Cerebellar cortex (tissue), 1 donor: Measurements from ENCODE around the gene ARHGAP33.

Source experiments
- DNase-seq: peaks from one replicate; pipeline ENCODE4 v3.0.0-alpha.2; 2015; ENCODE audit warnings: low spot score

ARHGAP33 gene

DNA sequence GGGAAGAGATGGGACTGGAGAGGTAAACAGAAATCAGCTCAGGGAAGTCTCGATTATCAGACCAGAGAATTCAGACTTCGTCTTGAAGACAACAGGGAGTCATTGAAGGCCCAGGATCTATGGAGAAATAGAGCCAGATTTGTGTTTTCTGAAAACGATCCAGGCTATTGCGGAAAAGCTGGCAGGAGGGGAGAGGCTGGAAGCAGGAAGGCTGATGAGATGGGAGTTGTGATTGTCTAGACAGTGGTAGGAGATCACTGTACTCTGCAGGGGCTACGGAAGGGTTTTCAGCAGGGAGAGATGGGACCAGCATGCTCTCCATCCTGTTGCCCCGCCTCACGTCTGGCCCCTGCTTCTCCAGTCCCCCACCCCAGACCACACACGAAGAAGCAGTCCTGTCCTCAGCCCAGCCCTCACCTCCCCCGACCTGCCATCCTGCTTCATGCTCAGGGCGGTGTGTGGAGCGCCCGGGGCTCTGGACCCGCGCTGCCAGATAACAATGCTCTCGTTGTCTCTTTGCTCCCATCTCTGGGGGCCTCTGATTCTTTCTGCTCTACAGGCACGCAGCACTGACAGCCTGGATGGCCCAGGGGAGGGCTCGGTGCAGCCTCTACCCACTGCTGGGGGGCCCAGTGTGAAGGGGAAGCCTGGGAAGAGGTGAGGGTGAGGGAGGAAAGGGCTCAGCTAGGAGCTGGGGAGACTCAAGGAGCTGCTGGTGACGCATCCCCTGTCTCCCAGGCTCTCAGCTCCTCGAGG lies 1.9 kb downstream of the ARHGAP33 start:
- DNase-seq = no peak

DNA sequence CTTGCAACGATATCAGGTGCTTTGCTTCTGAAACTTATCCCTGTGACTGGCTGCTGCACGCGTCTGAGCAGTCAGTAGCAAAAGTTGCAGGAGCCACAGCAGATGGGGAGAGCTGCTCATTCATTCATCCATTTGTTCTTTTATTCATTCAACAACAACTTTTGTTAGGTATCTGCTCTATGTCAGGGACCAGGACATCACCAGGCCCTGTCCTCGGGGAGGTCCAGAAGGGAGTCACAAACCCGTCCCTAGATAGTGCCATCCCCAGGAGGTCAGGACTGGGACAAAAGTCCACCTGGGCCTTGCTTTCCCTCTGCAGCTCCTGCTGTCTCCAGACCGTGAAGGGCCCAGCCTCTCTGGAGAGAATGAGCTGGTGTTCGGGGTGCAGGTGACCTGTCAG lies 2.6 kb downstream of the ARHGAP33 start:
- no peak for DNase-seq

DNA sequence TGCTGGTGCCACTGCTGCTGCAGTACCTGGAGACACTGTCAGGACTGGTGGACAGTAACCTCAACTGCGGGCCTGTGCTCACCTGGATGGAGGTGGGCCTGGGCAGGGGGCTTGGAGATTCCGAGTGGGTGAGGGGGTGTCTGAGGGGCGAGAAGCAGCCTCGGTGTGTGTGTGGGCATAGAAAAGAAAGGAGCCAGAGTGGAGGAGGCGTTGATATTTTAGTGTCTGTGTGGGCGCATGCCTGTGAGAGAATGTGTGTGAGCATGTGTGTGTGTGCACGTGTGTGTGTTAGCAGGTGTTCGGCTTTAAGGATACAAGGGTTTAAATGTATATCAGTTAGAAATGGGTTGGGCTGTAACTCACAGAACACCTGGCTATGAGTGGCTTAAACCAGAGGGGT lies 3.7 kb downstream of the ARHGAP33 start:
- no peak for DNase-seq

DNA sequence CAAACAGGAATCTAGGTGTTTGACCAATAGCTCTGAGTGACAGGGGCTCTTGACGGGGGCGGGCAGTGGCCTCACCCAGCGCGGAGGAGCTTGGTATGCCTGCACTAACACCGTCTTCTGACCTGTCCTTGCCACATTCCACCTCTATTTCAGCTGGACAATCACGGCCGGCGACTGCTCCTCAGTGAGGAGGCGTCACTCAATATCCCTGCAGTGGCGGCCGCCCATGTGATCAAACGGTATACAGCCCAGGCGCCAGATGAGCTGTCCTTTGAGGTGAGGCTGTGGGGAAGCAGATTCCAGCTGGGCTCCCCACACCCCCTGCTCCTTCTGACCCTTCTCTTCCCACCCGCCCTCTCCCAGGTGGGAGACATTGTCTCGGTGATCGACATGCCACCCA lies 4.7 kb downstream of the ARHGAP33 start:
- DNase-seq = no peak

DNA sequence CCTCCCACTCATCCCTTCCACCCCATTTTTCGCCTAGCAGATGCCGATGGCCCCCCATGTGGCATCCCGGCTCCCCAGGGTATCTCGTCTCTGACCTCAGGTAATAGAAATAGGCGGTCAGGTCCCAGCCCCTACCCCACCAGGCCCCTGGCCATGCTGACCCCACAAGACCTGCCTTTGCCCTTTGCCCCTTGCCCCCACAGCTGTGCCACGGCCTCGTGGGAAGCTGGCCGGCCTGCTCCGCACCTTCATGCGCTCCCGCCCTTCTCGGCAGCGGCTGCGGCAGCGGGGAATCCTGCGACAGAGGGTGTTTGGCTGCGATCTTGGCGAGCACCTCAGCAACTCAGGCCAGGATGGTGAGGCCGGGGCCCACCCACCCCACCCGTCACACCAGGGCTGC lies 5.4 kb downstream of the ARHGAP33 start:
- no peak for DNase-seq

DNA sequence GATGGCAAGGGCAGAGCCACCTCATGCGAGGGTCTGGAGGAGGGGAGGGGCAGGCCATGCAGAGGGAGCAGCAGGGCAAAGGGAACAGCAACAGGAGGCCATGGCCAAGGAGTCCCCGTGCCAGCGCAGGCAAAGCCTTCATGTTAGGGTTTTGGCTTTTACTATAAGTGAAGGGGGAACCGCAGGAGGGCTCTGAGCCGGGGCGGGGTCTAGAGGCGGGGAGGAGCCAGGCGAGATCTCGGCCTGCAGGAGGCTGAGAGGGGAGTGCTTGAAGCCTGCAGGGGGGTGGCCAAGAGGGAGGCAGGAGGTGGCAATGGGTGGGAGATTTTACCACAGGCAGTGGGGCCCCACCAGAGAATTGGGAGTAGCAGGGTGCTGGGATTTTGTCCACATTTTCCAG lies 6.3 kb downstream of the ARHGAP33 start:
- no peak for DNase-seq

DNA sequence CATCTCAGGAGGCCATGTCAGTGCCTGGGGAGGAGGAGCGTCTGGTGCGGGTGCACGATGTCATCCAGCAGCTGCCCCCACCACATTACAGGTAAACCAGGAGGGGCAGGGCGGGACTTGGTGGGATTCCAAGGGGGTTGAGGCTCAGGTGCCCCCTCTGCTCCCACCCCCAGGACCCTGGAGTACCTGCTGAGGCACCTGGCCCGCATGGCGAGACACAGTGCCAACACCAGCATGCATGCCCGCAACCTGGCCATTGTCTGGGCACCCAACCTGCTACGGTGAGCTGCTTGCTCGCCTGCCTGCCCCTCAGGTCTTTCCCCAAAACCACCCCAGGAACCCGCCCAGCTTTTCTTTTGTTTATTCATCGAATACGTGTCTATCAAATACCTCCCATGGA lies 7.2 kb downstream of the ARHGAP33 start:
- DNase-seq = no peak

DNA sequence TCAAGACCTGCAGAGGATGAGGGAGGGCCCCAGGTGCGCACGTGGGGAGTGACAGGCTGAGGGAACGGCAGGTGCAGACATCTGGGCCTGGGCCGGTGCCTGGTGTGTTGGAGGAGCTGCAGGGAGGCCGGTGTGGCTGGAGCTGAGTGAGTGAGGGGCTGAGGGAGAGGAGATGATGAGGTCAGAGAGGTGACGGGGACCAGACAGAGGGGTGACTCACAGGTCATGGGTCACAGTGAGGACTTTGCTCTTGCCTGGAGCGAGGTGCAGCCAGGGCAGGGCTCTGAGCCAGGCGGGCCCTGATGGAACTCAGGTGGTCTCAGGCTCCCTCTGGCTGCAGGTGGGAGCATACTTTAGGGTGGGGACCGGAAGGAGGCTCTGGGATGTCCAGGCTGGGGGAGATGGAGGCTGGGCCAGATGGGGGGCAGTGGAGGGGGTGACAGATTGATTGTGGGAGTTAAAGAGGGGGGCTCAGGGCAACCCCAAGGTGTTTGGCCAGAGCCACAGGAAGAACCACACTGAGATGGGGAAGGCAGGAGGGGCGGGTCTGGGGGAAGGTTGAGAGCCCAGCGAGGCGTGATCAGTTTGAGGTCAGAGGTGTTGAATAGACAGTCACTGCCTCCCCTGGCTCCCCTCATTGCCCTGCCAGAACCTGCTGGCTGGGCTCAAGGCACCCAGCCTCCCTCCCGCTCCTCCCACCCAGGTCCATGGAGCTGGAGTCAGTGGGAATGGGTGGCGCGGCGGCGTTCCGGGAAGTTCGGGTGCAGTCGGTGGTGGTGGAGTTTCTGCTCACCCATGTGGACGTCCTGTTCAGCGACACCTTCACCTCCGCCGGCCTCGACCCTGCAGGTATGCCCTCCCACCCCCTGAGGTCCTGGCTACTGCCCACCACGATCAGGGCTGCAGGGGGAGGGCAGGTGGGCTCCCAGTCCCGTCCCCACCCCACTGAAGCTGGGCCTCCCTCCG lies 8.4 kb downstream of the ARHGAP33 start:
- no peak for DNase-seq

DNA sequence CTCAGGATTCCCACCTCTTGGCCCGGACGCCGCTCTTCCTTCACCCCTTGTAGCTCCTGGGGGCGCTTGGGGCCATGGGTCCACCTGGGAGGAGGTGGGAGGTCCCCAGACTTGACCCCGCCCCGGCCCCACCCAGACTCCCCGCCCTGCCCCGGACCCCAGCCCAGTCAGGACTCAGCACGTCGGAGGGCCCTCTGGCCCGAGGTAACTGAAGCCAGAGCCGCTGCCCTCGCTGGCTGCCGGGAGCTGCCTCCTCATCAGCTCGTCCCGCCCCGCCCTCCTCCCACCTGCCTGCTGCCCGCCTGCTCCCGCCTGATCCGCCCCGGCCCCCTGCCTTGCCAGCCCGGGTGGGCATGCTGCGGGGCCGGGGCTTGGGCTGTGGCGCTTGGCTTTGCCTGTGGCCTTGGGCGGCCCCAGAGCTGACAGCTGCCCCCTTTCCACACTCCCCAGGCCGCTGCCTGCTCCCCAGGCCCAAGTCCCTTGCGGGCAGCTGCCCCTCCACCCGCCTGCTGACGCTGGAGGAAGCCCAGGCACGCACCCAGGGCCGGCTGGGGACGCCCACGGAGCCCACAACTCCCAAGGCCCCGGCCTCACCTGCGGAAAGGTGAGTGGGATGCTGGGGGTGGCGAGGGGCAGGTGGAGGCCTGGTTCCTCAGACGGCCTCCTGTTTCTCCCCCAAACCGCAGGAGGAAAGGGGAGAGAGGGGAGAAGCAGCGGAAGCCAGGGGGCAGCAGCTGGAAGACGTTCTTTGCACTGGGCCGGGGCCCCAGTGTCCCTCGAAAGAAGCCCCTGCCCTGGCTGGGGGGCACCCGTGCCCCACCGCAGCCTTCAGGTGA lies 9.4 kb downstream of the ARHGAP33 start:
- DNase-seq = no peak

DNA sequence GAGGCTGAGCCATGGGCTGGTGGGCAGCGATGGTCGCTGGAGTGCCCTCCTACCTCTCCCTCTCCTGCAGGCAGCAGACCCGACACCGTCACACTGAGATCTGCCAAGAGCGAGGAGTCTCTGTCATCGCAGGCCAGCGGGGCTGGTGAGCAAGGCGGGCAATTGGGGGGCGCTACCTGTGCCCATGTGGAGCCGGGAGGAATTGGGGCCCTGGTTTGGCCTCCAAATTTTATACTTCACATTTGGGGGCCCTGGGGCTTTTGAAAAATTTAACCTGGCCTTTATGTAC lies 9.9 kb downstream of the ARHGAP33 start:
- DNase-seq = no peak

DNA sequence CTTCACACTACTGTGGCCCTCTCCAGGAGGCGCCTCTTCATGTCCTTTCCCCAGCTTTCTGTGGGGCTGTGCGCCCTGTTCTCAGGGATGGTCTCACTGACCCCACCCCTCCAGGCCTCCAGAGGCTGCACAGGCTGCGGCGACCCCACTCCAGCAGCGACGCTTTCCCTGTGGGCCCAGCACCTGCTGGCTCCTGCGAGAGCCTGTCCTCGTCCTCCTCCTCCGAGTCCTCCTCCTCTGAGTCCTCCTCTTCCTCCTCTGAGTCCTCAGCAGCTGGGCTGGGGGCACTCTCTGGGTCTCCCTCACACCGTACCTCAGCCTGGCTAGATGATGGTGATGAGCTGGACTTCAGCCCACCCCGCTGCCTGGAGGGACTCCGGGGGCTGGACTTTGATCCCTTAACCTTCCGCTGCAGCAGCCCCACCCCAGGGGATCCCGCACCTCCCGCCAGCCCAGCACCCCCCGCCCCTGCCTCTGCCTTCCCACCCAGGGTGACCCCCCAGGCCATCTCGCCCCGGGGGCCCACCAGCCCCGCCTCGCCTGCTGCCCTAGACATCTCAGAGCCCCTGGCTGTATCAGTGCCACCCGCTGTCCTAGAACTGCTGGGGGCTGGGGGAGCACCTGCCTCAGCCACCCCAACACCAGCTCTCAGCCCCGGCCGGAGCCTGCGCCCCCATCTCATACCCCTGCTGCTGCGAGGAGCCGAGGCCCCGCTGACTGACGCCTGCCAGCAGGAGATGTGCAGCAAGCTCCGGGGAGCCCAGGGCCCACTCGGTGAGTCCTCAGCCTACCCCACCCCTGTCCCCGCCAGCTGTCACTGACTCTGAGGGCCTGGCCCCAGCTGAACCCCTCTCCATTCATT lies 11.2 kb downstream of the ARHGAP33 start:
- DNase-seq = no peak

DNA sequence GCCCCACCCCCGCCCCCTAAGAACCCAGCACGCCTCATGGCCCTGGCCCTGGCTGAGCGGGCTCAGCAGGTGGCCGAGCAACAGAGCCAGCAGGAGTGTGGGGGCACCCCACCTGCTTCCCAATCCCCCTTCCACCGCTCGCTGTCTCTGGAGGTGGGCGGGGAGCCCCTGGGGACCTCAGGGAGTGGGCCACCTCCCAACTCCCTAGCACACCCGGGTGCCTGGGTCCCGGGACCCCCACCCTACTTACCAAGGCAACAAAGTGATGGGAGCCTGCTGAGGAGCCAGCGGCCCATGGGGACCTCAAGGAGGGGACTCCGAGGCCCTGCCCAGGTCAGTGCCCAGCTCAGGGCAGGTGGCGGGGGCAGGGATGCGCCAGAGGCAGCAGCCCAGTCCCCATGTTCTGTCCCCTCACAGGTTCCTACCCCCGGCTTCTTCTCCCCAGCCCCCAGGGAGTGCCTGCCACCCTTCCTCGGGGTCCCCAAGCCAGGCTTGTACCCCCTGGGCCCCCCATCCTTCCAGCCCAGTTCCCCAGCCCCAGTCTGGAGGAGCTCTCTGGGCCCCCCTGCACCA lies 11.9 kb downstream of the ARHGAP33 start:
- DNase-seq = no peak

DNA sequence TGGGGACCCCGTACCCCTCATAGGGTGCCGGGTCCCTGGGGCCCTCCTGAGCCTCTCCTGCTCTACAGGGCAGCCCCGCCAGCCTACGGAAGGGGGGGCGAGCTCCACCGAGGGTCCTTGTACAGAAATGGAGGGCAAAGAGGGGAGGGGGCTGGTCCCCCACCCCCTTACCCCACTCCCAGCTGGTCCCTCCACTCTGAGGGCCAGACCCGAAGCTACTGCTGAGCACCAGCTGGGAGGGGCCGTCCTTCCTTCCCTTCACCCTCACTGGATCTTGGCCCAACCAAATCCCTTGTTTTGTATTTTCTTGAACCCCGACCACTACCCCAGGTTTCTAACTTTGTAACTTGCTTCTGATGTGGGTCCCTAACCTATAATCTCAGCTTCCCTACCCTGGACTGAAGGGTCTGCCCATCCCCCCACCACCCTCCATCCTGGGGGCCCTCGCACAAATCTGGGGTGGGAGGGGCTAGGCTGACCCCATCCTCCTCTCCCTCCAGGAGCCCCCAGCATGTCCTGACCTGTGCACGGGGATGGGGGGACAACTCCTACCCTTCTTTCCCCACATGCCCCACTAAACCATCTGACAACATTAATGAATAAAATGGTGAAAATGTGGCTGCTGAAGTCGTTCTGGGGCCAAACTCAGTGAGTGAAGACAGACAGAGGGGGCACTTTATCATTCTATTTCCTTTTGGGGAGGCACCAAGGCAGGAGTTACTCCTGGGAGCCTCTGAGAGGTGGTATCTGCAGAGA lies 13.0 kb downstream of the ARHGAP33 start:
- DNase-seq = no peak

DNA sequence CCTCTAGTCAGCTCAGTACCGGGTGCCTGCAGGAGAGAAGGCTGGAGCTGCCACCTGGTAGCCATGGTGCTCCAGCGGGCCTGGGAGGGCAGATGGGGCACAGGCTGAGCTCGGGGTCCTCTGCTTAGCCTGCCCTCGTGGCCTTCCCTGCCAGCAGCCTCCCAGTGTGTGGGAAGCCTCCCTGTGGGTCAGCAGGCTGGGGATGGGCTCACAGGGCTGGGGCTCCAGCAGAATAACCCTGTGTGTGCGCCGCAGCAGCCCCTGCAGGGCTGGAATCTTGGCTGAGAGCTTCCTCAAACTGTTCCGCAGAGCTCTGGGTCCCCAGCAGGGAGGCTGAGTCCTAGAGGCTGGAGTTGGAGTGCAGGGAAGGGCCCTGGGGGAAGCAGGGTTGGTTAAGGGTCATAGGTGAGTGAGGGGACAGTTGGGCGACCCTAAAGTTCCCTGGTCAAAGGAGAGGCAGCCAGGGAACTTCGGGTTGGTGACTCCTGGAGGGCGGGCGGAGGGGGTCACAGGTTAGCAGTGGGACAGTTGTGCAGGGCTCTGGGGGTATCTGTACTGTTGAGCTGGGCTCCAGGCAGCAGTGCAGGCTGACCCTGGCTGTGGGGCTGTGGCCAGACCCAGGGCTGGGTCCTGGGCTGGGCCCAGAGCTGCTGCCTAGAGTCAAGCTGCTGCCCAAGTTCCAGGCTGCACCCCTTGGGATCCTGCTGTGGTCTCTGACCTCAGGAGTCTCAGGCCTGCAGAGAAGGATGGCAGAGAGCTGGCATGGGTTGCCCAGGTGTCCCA lies 14.0 kb downstream of the ARHGAP33 start:
- DNase-seq = no peak

DNA sequence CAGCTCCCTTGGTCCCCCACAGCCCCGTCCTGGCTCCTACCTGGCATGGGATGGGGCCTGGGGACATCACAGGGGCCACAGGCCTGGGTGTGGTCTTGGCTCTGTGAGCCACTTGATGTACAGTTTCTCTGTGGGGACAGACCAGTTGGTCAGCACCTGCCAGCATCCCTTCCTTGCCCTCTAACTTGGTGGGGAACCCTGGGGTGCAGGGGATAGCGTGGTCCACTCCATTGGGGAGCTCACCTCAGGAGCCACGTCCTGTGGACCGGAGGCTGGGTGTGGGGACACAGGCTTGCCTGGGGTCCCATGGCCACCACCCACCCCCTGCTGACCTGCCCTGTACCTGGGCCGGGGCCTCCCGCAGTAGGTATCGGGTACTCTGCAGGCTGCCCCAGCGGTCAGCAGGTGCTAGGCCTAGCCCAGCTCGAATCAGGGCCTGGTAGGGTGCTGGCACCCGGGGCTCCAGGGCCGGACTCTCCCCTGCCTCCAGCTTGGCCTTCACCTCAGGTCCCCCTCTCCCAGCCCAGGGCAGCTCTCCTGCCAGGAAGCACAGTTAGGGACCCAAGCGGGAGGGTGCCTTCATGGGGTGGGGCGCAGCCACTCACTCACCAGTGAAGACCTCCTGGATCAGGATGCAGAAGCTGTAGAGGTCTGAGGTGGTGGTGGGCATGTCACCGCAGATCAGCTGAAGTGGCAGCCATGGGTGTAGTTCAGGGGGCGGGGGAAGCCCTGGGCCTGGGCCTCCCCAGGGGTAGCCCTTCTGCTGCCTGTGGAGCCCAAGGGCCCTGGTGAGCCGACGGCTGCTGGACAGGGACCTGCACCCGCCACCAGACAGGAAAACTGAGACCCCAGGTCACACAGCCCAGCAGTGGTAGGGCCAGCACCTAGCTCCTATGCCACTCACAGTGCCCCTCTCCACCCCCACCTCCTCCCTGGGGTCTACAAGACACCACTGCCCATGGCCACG lies 14.9 kb downstream of the ARHGAP33 start:
- DNase-seq = no peak

DNA sequence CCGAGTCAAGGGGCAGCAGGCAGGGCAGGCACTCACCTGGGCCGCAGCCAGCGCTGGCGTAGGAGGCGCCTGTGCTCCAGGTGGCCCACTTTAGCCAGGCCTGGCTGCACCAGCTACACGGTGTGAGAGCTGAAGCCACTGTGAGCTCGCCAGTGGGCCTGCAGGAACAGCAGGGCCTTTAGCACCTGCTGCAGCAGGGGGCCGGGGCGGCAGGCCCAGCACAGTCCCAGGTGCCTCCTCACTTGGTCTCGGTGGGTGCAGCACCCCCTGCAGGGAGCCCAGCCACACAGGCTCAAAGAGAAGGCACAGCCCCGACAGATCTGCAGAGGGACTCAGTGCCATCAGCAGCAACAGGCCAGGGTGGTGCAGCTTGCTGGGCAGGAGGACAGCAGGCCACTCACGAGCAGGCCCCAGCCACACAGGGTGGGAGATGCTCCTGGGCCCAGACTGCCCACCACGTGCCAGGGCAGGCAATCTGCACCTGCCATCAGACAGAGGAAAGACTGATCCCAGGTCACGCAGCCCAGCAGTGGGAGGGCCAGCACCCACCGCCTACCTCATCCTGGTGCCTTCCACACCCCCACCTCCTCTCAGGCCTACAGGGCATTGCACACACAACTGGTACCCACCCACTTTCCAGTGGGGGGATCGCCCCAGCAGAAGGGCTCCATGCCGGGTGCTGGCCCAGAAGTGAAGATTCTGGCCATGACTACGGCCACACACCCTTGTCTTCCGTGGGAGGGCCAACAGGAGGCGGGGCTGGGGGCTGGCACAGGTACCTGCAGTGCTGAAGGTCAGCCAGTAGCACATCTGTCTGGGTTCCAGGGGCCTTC lies 15.8 kb downstream of the ARHGAP33 start:
- peak; percentile 58 for DNase-seq

DNA sequence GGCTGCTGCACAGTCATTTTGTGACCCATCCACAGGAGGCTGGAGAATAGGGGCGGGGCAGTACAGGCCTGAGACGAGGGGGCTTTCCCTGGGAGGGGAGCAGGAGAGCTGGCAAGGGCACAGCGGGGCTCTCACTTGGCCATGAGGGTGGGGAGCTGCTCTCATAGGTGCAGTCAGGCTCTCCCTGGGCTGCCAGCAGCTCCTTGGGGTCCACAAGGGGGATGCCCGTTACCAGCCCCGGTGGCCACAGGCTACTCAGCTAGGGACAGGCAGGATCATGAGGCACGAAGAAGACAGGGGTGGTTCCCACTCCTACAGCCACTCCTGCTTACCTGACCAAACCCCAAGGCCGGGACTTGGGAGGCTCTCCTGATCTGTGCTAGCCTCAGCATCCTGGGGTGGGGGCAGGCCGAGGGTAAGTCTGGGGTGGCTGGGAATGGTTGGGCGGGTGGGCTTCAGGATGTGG lies 16.5 kb downstream of the ARHGAP33 start:
- DNase-seq = no peak
